ENCODE measurements around the gene FBXL4.
A peak's percentile ranks its signal among the peaks of the same experiment; 100 is the strongest.

The FBXL4 gene

DNA sequence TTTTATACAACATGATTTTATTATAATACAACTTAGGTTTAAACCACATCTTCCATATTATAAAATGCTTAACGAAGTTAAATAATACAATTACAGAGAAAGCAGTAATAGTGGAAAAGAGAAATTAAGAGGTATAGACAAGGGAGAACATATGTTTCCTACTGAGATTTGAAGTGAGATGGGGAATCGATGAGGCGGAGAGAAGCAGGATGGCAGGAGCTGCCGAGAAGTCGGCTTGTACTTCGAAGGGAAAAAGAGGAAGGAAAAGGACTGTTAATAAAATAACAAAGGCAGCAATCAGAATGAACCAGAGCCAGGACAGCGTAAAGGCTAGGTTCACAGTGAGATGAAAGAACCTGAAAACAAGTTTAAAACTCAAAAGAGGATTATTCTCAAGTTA lies 15.4 kb downstream of the FBXL4 start:
- FAIRE-seq (no peak), DNase-seq (ENCODE audit: insufficient read length, low spot score) (no peak)
- TF ChIP-seq, protein P1, sequence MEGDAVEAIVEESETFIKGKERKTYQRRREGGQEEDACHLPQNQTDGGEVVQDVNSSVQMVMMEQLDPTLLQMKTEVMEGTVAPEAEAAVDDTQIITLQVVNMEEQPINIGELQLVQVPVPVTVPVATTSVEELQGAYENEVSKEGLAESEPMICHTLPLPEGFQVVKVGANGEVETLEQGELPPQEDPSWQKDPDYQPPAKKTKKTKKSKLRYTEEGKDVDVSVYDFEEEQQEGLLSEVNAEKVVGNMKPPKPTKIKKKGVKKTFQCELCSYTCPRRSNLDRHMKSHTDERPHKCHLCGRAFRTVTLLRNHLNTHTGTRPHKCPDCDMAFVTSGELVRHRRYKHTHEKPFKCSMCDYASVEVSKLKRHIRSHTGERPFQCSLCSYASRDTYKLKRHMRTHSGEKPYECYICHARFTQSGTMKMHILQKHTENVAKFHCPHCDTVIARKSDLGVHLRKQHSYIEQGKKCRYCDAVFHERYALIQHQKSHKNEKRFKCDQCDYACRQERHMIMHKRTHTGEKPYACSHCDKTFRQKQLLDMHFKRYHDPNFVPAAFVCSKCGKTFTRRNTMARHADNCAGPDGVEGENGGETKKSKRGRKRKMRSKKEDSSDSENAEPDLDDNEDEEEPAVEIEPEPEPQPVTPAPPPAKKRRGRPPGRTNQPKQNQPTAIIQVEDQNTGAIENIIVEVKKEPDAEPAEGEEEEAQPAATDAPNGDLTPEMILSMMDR (IDR thresholded peaks at IDR 0.05; ENCODE audit: insufficient read depth, missing control alignments) = no peak

DNA sequence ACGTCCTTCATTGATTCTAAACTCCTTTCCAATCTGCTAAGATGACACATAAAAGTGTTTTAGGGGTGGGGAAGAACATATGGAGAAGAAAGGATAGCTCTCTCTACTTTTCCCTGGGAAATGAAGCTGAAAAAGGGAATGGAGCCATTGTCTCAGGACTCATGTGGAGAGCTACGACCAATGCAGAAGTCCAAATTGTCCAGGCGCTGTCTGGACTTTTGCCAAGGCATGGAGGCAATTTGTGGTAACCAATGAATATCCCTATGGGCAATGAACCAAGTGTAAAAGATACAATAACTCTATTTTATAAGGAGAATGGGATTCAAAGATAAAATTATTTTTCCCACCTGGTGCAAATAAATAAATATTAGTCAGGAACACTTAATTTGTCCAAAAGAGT lies 16.1 kb downstream of the FBXL4 start:
- DNase-seq (ENCODE audit: insufficient read length, low spot score) = no peak
- FAIRE-seq = no peak
- TF ChIP-seq, protein P1 (IDR thresholded peaks at IDR 0.05; ENCODE audit: insufficient read depth, missing control alignments) = no peak

DNA sequence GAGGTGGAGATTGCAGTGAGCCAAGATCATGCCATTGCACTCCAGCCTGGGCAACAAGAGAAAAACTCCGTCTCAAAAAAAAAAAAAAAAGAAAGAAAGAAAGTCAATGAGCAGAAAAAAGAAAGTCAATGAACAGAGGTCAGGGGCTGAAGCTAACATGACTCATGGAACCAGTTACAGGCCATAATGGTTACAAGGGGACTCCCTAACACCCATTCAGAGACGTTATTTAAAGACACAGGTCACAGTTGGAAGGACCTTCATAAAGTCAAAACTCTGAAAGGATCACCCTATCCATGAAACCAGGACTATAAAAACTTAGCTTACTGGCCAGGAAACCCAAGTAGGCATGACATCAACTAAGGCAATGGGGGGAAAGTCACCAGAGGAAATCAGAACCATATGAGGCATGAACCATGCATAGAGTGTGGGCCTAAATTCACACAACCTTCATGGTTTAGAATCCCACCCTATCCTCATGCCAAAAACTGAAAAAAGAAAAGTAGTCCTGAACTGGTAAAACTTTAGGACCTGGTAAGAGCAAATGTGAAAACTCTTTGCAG lies 18.2 kb downstream of the FBXL4 start:
- DNase-seq (ENCODE audit: insufficient read length, low spot score) (no peak), FAIRE-seq (no peak)
- TF ChIP-seq, protein P1 (IDR thresholded peaks at IDR 0.05; ENCODE audit: insufficient read depth, missing control alignments) = no peak

GRCh38 chr6:98928688-98929087 lies 19.1 kb downstream of the FBXL4 start:
- TF ChIP-seq, protein P1 (IDR thresholded peaks at IDR 0.05; ENCODE audit: insufficient read depth, missing control alignments) = no peak
- FAIRE-seq (no peak), DNase-seq (ENCODE audit: insufficient read length, low spot score) (no peak)

DNA sequence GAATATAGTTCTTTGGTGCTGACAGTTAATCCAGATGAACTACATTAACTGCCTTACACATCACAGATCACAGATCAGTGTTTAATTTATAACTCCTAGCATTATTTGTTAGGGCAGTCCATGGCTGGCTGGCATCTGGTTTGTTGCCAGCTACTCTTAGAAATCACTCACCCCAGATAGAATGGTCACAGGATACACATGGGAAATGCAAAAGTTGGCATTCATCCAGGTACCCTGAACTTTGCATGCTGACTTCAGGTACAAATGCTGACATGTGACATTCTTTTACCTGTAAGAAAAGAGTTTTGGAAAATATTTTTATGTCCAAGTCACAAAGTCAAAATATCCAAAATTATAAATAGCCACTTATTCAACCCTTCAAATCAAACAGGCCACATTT lies 20.2 kb downstream of the FBXL4 start:
- TF ChIP-seq, protein P1 (IDR thresholded peaks at IDR 0.05; ENCODE audit: insufficient read depth, missing control alignments) = no peak
- DNase-seq (ENCODE audit: insufficient read length, low spot score) = no peak
- FAIRE-seq = peak; percentile 61

DNA sequence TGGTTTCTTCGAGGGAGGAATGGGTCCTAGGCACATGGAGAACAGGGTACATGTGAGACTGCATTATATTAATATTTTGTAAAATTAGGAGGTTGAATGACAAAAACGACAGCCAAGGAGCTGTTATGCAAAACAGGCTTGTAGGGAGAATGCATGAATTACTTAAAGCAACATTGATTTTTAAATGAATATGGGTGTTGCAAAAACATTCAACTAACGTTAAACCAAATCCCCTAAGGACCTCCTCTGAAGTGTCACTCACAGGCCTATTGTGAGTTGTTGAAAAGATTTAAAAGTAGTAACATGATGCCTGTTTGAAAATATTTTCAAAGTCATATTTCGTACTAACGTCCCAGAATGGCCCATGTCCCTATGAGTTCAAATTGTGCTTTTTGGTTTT lies 21.9 kb downstream of the FBXL4 start:
- FAIRE-seq (no peak), DNase-seq (ENCODE audit: insufficient read length, low spot score) (no peak)
- TF ChIP-seq, protein P1 (IDR thresholded peaks at IDR 0.05; ENCODE audit: insufficient read depth, missing control alignments) = no peak

DNA sequence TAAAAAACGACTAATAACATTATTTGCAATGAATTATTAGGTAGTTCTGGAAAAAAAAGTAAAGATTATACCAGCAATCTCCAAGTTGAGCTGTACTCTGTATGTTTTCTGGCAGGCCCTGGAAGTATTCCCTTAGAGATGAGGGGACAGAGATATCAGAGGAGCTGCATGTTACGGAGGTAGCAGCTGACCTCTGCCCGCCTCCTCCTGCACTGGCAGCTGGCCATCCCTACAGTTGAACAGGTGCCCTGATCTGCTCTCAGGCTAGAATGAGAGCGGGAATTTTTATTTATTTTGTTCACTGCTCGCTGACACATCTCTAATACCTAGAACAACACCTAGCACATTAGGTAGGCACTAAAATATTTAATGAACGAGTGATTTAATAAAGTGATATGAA lies 23.1 kb downstream of the FBXL4 start:
- DNase-seq (ENCODE audit: insufficient read length, low spot score) = no peak
- TF ChIP-seq, protein P1 (IDR thresholded peaks at IDR 0.05; ENCODE audit: insufficient read depth, missing control alignments) = no peak
- no peak for FAIRE-seq

All from D721Med (cell line).